Erythroblast (primary cell): ENCODE results near the gene PIM3.

Experiments
- GATA1 ChIP-seq: IDR thresholded peaks from 2 replicates; pipeline ENCODE4 v1.6.1; 2011; ENCODE audit warnings: low read depth, mild to moderate bottlenecking, control low read depth, low read length, moderate library complexity
- POLR2A ChIP-seq: IDR thresholded peaks from 2 replicates; pipeline ENCODE4 v1.6.1; 2011; ENCODE audit warnings: mild to moderate bottlenecking, low read length

DNA sequence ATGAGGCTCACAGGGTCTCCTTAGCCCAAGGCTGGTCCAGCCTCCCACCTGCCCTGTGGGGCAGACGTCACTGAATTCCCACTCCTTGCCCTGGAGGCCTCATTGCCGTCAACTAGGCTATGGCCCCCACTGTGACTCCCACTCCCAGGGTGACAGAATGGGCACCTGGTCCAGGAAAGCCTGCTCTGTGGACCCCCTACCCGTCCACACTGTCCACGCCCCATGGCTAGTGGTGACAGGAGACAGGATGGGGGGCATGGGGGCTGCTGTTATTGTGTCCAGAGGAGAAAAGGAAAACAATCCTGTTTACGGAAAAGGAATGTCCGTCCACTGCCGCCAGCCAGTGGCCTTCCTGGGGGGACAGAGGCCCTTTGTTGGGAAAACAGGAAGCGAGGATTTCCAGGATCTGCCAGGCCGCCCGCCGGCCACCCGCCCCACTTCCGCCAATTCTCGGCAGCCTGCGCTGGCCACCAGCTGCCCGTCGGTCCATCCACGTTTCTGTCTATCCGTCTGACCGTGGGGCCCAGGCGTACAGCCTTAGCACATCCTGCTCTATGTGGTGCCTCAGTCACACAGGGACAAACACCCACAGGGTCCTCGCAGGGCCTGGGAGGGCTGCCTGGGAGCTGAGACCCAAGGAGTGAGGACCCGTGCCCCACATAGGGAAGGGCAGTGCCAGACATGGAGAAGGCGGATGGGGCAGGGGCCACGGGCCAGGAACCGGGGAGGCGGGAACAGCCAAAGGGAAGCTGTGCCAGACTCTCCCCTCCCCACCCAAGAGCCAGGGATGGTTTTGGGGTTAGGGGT lies 22.6 kb upstream of the PIM3 start:
- TF ChIP-seq POLR2A = no peak
- TF ChIP-seq GATA1 = no peak
